ENCODE results near the gene PGM1.

PGM1 gene

DNA sequence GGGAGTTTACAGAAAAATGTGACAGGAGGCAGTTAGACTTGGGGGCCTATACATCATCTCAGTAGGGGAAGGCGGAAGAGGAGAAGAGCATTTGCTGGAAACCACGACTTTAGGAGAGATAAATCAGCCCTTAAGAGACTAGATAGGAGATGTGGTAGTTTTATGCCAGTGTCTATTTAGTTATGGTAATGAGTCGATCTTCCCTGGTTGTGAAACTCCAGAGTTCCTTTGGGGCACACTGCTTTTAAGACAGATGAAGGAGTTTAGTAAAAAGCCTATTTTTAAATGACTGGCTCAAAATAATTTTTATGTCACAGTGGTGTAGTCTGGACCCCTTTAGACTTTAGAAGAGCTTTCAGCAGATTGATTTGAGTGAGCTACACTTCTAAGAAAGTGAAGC, 7.8 kb downstream of the PGM1 start:
- no peak for DNase-seq (ENCODE audit: low spot score)

DNA sequence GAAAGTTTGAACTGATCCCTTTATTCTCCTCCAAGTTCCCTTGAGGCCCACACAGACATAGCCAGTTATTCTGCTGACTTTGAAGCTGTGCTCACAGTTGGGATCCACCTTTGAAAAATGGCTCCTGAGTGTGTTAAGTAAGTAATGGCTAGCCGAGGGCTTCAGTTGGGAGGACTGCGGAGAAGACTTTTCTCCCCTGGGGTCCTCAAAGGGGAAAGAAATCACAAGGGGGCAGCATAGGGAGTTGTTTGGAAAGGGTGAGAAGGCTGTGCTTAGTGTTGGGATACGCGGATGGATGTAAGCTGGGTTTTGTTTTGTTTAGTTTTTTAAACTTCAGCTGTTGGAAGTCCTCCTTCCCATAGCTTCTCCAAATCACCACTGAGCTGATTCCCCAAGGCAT, 8.3 kb downstream of the PGM1 start:
- DNase-seq (ENCODE audit: low spot score) = no peak

DNA sequence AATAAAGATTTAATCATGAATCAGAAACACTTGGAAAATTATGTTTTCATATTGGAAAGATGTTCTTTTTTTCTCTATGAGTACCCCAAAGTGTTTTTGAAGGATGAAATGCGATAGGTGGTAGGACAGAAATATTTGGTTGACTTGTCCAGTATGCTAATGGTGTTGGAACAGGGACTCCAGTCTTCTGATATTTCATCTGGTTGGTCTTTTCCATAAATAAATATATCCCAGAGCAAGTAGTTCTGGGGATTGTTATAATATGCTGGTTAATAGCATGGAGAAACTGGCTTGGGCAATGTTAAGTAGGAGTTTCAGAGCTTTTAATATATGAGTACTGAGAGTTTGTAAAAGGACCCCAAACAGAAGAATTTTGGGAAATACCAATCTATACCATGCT, 8.7 kb downstream of the PGM1 start:
- DNase-seq (ENCODE audit: low spot score) = no peak

DNA sequence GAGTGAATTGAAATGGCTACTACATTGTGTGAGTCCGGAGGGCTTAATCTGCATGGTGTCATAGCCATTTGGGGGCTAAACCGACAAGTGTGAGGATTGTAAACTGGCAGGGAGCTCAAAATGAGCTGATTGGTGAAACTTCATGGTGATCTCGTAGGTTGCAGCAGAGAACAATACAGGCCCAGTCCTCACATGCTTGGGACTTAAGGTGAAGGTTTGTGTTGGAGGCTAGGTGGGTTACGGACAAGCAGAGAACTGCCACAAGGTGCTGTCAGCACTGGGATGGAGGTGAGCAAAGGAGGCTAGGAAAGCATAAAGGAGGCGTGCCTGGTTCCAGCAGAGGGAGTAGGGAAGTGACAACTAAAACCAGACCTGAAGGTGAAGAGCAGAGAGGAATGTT, 9.4 kb downstream of the PGM1 start:
- DNase-seq (ENCODE audit: low spot score) = no peak

DNA sequence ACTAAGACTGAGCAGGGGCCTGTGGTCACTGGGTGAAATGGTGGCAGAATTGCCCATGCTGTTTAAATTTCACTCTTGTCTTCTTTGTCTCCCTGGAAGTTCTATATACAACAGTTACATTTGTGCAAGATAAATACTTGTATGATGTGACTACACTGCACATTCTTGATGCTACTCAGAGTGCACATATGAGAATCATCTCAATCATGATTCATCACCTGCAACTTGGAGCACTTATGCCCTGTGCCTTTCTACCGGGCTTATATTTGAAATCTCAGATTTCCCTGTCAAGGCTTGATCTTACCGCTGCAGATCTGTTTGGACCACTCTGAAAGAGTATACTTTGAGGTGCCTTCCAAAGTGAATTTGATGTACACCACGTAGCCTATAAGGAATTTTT, 10.6 kb downstream of the PGM1 start:
- DNase-seq (ENCODE audit: low spot score) = no peak

DNA sequence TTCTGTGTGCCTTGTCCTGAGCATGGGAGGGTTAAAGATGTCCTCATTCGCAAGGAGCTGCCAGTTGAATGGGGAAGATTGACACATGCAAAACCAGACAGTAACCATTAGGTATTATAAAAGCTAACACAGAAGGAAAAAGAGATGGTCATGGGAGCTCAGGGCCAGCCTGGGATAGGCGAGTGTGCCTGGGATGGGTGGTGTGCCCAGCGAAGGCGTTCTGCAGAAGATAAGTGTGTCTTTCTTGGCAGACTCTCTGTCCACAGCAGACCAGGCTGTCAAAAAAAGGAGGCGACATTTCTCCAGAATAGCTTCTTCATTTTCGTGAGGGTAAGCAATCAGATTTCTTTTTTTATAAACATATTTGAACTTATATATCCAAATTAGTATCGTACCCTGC, 14.1 kb downstream of the PGM1 start:
- DNase-seq (ENCODE audit: low spot score) = no peak

DNA sequence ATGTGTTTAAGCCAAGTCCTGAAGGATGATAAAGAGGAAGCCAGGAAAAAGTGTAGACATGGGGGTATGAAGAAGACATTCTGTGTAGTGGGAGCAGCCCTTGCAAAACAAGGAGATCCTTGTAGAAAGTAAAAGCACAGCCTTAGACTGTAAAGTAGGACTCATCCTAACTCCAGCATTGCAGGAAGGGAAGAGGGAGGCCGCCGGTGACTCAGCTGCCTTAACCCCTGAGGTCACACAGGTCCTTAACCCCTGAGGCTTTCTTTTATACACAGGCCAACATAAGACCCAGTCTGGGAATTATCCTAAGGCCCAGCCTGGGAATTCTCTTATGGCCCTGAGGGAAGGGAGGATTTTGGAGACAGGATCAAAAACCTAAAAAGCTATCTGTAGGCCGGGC, 18.0 kb downstream of the PGM1 start:
- no peak for DNase-seq (ENCODE audit: low spot score)

DNA sequence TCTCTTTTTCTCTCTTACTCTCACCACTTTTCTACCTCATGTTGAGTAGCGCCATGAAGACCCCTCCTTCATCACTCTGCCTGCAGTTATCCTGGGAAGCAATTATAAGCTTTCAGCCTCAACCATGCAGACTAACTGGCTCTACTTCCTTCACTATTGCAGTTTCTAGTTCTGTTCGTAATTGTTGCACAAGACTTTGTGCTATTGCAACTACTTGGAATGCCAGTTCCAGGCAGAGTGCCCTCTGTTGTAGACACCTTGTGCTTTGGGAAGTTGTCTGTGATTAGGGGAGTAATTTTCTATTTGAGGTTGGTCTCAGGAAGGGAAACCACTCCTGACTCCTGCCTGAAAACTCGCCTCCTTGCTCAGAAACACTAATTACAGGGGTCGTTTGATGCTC, 19.4 kb downstream of the PGM1 start:
- DNase-seq (ENCODE audit: low spot score) = no peak

DNA sequence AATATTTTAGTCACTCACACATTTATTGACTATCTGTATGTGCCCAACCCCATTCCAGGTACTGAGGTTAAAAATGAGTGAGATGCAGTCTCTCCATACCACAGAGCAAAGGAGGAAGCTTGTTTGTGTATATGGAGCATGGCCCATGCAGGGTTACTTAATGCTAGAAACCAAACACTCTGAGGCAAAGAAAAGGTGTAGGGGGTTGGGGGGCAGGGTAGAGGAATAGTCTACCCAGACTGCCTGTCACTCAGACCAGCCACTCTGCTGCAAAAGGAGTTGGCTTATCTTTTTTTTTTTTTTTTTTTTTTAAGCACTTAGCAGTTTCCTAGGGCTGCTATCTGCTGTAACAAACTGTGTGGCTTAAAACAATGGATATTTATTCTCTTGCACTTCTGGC, 19.8 kb downstream of the PGM1 start:
- no peak for DNase-seq (ENCODE audit: low spot score)

DNA sequence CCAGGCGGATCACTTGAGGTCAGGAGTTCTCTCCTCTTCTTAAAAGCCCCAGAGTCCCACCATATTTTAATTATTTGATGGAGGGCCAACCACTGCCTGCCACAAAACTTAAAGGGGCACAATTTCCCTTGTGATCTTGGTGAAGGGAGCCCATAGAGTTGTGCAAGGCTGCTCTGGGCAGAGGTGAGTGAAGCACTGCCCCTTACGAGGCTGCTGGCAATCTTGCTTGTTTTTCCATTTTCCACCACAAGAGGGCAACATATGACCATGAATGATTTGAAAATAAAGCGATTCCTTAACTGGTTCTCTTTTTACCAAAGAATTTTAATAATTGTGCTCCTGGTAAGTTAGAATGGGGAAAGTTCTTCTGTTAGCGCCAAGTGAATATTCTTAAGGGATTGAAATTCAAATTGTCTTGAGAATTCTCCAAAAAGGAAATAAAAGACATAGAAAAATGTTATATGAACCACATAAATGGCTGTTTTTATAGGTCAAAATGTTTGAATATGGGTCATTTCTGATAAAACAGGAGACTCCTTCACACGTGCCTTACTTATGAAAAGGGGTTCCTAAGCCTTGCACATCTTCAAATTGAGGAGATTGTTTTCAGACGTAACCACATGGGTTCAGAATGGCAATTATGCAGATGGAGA, 22.7 kb downstream of the PGM1 start:
- peak; percentile 64 for DNase-seq (ENCODE audit: low spot score)

DNA sequence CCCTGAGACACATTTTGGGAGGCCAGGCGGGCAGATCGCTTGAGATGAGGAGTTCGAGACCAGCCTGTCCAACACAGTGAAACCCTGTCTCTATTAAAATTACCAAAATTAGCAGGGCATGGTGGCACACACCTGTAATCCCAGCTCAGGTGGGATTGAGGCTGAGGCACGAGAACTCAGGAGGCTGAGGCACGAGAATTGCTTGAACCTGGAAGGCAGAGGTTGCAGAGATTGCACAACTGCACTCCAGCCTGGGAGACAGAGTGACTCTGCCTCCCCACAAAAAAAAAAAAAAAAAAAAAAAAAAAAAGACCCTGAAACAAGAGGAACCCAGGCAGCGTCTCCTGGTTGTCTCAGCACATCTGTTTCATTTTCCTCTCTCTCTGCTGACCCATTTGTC, 24.2 kb downstream of the PGM1 start:
- DNase-seq (ENCODE audit: low spot score) = no peak

DNA sequence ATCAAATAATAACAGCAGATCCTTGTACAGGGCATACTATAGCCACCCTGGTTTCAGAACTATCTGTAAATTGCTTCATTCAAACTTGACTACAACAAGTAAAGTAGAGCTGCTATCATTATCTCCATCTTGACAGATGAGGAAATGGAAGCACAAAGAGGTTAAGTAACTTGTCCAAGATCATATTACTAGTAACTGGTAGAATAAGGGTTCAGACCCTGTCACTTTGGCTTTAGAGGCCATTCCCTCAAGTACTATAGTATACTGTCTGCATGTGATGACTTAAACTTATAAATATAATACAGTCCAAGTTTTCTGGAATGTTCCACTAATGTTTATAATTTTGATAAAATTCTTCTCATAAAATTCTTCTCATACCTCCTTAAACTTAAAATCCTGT, 24.8 kb downstream of the PGM1 start:
- DNase-seq (ENCODE audit: low spot score) = no peak

DNA sequence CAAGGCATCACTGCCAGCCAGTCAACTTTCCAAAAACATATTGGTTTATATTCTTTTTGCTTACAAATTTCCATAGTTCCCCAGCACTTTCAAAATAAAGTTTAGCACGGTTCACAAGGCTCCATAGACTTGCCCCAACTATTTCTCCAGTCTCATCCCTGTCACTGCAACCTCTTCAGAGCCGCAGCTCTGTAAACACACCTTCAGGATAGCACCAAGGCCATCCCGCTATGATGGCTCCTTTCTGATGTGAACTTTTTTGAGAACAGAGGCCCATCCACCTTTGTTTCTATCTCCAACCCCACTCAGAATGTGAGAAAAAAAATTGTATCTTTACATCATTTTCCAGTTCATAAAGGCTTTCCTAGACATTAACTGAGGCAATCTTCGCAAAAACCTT, 26.3 kb downstream of the PGM1 start:
- DNase-seq (ENCODE audit: low spot score) = no peak

DNA sequence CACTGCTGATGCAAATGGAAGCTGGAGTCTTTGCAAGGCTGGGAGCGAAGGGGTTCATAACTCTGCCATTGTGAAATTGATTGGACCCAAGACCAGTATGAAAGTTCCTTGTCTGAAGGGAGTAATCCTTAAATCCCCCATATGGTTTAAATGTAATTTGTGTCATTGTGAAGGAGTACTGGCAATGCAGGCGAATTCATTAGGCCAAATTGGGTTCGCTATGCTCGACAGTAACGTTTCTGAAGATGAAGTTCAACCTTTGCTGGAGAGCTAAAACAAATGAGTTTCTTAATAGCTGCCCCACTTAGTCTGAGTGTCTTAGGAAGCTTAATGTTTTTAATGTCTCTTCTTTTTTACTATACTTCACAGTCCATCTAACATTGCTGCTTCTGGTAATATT, 27.5 kb downstream of the PGM1 start:
- no peak for DNase-seq (ENCODE audit: low spot score)

DNA sequence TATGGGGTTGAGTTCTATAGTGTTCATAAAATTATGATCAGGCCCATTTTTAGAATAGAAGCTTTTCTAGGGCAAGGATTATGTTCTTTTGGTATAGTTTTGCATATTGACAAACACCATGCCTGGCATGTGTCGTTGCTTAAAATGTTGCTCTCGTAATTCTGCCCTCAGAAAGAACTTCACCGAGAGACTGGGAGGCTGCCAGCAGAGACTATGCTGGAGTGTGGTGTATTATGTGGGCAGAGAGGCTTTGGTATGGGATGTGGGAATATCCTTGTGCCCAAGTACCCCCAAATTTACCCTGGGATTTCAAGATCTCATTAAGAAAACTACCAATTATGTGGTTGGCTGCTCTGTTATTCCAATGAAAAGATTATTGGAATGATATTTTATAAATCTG, 27.9 kb downstream of the PGM1 start:
- no peak for DNase-seq (ENCODE audit: low spot score)

DNA sequence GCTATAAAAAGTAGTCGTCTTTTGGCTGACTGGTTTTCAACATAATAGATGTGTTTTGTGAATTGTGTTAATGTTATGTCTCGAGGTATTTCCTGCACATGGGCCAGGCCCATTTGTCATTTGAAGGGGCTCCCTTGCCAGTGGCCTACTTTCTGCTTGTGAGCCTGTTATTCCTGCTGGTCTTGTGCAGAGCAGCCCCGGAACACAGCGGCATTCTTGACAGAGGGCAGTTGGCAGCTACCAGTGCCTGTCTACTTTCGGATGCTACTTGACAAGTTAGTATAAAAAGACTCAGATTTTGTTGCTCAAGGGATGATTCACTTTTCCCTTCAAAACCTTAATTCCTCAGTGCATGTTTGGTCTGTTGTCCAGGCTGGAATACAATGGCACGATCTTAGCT, 28.5 kb downstream of the PGM1 start:
- no peak for DNase-seq (ENCODE audit: low spot score)

DNA sequence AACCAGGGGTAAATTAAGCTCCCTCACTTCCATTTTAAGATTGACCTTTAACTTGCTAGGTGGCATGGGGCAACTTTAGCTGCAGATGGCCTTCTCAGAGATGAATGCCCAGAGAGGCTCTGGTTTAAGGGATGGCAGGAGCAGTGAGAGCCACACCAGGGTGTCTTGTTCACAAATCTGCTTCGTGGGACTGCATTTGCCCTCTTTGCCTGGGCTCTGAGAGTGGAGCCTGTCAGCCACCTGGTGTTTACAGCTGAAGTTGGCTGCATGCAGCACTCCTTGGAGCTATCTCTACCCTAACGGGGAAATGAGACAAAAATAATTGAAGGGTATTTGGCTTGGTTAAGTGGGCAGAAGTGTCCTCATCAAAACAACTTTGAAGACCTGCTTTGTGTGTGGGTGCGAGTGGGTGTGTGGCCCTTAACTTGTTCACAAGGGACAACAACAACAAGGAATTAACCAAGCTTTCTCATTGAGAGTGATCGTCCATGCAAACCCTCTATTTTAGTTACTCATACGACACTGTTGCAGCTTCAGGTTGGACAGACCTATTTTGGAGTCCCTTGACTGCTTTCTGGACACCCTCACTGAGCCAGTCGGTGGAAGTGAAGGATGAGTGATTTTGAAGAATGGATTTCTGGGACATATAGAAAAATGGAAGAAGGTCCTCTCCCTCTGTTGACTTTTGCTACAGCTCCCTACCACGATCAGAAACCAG, 29.8 kb downstream of the PGM1 start:
- DNase-seq (ENCODE audit: low spot score) = no peak

DNA sequence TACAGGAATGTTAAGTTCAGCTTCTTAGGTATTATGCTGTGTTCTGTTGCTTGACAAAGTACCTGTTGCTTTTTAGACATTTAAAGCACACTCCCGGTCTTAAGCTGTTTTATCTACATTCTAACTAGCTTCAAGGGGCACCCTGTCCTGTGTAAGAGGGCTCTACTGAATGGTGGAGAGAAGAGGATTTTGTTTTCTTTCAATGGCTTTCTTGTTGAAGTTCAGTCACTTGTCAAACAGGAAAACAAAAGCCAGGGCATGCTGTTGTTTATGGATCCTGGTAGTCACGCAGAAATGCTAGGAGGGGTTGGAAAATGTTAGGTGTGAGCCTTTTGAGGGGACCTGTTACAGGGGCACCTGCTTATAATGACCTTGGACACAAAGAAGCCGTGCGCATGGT, 30.7 kb downstream of the PGM1 start:
- no peak for DNase-seq (ENCODE audit: low spot score)

DNA sequence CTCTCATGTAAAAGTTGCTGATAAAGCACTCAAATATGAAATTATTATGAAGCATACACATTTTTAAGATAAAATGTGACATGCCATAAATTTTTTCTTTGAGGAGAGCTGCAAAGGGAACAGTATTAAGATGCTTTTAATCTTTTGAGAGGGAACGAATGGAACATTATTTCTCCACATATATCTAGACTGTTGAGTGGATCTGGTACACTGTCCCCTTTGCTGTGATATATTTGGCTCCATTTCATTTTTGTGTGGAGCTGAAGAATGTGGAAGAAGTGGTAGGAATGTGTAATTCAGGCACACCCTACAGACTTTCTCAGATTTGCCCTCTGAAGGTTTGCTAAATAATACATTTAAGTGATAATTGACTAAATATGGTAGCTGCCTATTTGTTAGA, 31.7 kb downstream of the PGM1 start:
- DNase-seq (ENCODE audit: low spot score) = no peak

DNA sequence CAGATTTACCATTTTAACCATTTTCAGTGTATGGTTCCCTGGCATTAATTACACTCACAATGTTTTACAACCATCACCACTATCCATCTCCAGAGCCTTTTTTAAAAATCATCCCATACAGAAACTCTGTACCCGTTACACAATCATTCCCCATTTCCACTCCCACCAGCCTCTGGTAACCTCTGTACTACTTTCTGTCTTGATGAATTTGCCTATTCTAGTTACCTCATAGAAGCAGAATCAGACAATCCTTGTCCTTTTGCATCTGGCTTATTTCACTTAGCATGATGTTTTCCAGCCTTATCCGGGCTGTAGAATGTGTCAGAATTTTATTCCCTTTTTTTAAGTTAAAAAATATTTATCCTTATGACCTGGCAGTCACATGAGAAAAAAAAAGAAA, 33.0 kb downstream of the PGM1 start:
- DNase-seq (ENCODE audit: low spot score) = no peak

DNA sequence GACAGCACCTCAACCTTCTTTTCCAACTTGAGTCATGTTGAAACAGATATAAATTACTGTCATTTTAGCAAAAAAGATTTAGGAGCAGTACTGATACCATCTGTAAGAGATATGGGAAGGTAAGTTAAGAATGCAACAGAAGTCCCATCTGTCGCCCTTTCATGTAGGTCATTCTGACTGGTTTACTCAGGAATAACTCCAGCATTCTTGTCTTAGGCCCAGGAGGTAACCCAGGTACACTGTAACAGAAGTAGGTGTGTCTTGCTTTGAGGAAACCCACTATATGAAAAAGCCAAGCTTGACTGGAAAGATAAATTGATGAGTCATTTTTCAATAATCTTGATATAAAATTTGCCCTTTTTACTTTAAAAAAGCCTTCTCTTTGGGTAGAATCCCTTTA, 35.4 kb downstream of the PGM1 start:
- no peak for DNase-seq (ENCODE audit: low spot score)

DNA sequence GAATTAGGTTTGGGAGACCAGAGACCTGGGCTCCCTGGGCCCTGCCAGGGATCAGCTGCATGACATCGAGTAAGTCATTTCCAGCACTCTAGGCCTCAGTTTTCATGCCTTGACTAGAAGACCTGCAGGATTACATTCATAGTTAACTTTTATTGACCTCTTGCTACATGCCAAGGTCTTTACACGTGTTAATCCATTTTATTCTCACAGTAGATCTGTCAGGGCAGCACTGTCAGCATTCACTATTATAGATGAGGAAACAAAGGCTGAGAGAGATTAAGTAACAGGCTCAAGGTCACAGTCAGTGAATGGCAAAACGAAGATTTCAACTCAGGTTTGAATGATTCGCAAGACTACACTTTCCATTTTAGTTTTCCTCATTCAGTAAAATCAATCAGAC, 37.0 kb downstream of the PGM1 start:
- DNase-seq (ENCODE audit: low spot score) = no peak

DNA sequence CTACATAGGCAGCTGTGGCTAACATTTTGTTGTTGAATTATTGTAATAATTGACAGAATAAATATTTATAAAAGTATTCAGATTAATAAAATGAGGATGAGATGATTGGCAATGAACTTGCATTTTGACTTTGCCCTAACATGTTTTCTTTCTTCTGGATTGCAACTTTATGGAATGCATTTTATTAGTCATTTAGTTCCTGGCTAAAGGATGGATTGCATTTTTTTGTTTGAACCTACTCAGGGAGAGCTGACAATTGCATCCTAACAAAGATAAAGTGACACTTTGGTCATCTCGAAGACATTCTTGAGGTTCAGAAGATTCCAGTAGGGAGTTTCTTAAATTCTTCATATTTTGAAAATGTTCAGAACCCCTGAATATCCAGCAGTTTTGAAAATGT, 37.5 kb downstream of the PGM1 start:
- no peak for DNase-seq (ENCODE audit: low spot score)

DNA sequence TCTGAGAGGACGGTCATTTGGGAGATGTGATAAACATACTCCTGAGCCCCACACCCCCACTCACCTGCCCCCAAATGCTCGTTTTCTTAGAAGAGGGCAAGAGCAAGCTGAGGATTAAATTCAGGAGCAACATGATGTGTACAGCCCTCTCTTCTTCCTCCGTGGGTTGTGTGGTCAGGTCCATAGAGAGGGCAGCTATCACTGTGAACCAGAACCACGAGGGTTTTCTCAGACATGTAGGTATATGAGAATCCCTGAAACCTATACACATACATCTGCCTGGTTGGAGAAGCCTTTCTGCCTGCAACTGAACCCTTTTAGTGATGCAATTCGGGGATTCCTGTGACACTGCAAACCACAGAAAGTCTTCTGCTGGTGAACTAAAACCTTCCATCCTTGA, 38.9 kb downstream of the PGM1 start:
- no peak for DNase-seq (ENCODE audit: low spot score)
